Activated CD4-positive, alpha-beta T cell treated with anti-CD3 and anti-CD28 coated beads for 36 hours (primary cell): ENCODE results near the gene PPIP5K1. TPM values are rescaled to one million over a fixed set of nuclear protein-coding genes. Genes with fewer than 3 reads are reported as not detected.
"Not testable (repeated sequence)": the region's sequence is repeated elsewhere in the genome, so short reads cannot be mapped to it uniquely, and the experiment has no call there.

Experiments used
- ATAC-seq: fragments of 200-7000 bp; cut with Tn5 transposase; one replicate; pipeline ENCODE4 v1.10.0; 2021; ENCODE audit warnings: mild to moderate bottlenecking, moderate library complexity
- CTCF ChIA-PET: fragments of 350-600 bp; sonication (Branson Sonifier 250); formaldehyde crosslinking; loops from one replicate; lab custom pipeline; 2021; ENCODE audit warnings: antibody characterized with exemption; lab: Charles Lee
- POLR2A ChIA-PET: fragments of 350-600 bp; sonication (Branson Sonifier 250); formaldehyde crosslinking; loops from one replicate; lab custom pipeline; 2021; ENCODE audit warnings: antibody characterized with exemption, inconsistent platforms; lab: Charles Lee
- DNase-seq: peaks from one replicate; pipeline ENCODE4 v3.0.0-alpha.2; 2020
- H3K27ac Mint-ChIP-seq: one replicate; pipeline ENCODE4 v1.8.0; 2021; ENCODE audit warnings: mixed read lengths
- H3K27me3 Mint-ChIP-seq: one replicate; pipeline ENCODE4 v1.8.0; 2021; ENCODE audit warnings: mixed read lengths
- H3K36me3 Mint-ChIP-seq: one replicate; pipeline ENCODE4 v1.8.0; 2021; ENCODE audit warnings: low read depth, mixed read lengths
- H3K4me1 Mint-ChIP-seq: one replicate; pipeline ENCODE4 v1.8.0; 2021; ENCODE audit warnings: mixed read lengths
- H3K4me3 Mint-ChIP-seq: one replicate; pipeline ENCODE4 v1.8.0; 2021; ENCODE audit warnings: mild to moderate bottlenecking, moderate library complexity, mixed read lengths
- H3K9me3 Mint-ChIP-seq: one replicate; pipeline ENCODE4 v1.8.0; 2021; ENCODE audit warnings: low read depth, mixed read lengths
- intact Hi-C, 2 experiments: fragments of 100-400 bp; cut with DNase I in 1 of 2; cut with micrococcal nuclease in 1 of 2; formaldehyde crosslinking; loops; one replicate each; pipeline versions ENCODE4 v1.14.2 to v1.15.1; 2022 to 2024; cut with DNase I, micrococcal nuclease
- total RNA-seq, 2 experiments: library from RNA; stranded (reverse); gene quantifications; one replicate each; pipeline ENCODE4 v1.2.3, GENCODE V29; 2021

The PPIP5K1 gene
- total RNA-seq, 2 experiments from 2014 or later, result 37.7 to 42.6 TPM

GRCh38 chr15:43592841-43593240 lies 2.8 kb upstream of the PPIP5K1 start:
- CTCF ChIA-PET, H3K9me3 Mint-ChIP-seq, H3K4me3 Mint-ChIP-seq, DNase-seq, ATAC-seq, H3K4me1 Mint-ChIP-seq, H3K27ac Mint-ChIP-seq, POLR2A ChIA-PET, intact Hi-C loops, H3K27me3 Mint-ChIP-seq, H3K36me3 Mint-ChIP-seq: not testable (repeated sequence)

- H3K27me3 Mint-ChIP-seq, CTCF ChIA-PET, H3K27ac Mint-ChIP-seq, DNase-seq, POLR2A ChIA-PET, intact Hi-C loops, H3K4me3 Mint-ChIP-seq, H3K4me1 Mint-ChIP-seq, H3K9me3 Mint-ChIP-seq, H3K36me3 Mint-ChIP-seq: not testable (repeated sequence)
- ATAC-seq, result peak; percentile 81
Measured at GRCh38 chr15:43574607-43575006, 15.4 kb downstream of the PPIP5K1 start.

- H3K27me3 Mint-ChIP-seq, H3K27ac Mint-ChIP-seq, DNase-seq, ATAC-seq, H3K4me1 Mint-ChIP-seq, H3K4me3 Mint-ChIP-seq, intact Hi-C loops, CTCF ChIA-PET, H3K9me3 Mint-ChIP-seq, H3K36me3 Mint-ChIP-seq, POLR2A ChIA-PET: not testable (repeated sequence)
Measured at GRCh38 chr15:43566615-43567014, 23.4 kb downstream of the PPIP5K1 start.

GRCh38 chr15:43563793-43564192 lies 26.2 kb downstream of the PPIP5K1 start:
- CTCF ChIA-PET, H3K4me1 Mint-ChIP-seq, H3K27ac Mint-ChIP-seq, H3K9me3 Mint-ChIP-seq, ATAC-seq, H3K36me3 Mint-ChIP-seq, DNase-seq, intact Hi-C loops, H3K4me3 Mint-ChIP-seq, POLR2A ChIA-PET, H3K27me3 Mint-ChIP-seq: not testable (repeated sequence)

- H3K4me1 Mint-ChIP-seq, ATAC-seq, intact Hi-C loops, H3K27ac Mint-ChIP-seq, DNase-seq, POLR2A ChIA-PET, H3K36me3 Mint-ChIP-seq, H3K4me3 Mint-ChIP-seq, CTCF ChIA-PET, H3K9me3 Mint-ChIP-seq, H3K27me3 Mint-ChIP-seq: not testable (repeated sequence)
Measured at GRCh38 chr15:43562753-43563152, 27.3 kb downstream of the PPIP5K1 start.

GRCh38 chr15:43552986-43553385 lies 37.0 kb downstream of the PPIP5K1 start:
- no peak for ATAC-seq
- H3K27me3 Mint-ChIP-seq, result no peaks in the 10 kb centered on the region
- intact Hi-C loops, result no loop called here
- ChIA-PET CTCF (no interaction called here), POLR2A (no interaction called here)
- DNase-seq, result no peak
- H3K9me3 Mint-ChIP-seq, result no peaks in the 10 kb centered on the region
- no peak overlapping the region for H3K27ac Mint-ChIP-seq
- H3K36me3 Mint-ChIP-seq, result peaks cover 10% of the 10 kb centered on the region
- H3K4me3 Mint-ChIP-seq, result no peak overlapping the region
- H3K4me1 Mint-ChIP-seq, result no peaks in the 10 kb centered on the region

- DNase-seq (no peak), ATAC-seq (no peak)
- Mint-ChIP-seq H3K27ac (no peak overlapping the region), H3K4me1 (no peaks in the 10 kb centered on the region), H3K27me3 (no peaks in the 10 kb centered on the region), H3K4me3 (no peak overlapping the region), H3K36me3 (peaks cover 13% of the 10 kb centered on the region), H3K9me3 (no peaks in the 10 kb centered on the region)
- intact Hi-C loops, result no loop called here
- ChIA-PET CTCF (interaction anchor here (0.8 kb wide), 1 partner anchor 24 kb away, joined by 3 read pairs; no protein-coding TSS in a partner anchor), POLR2A (no interaction called here)
Measured at GRCh38 chr15:43552256-43552655, 37.8 kb downstream of the PPIP5K1 start.

- CTCF ChIA-PET, result no interaction called here
- Mint-ChIP-seq H3K9me3 (no peaks in the 10 kb centered on the region), H3K4me1 (no peaks in the 10 kb centered on the region), H3K4me3 (no peak overlapping the region), H3K27ac (no peak overlapping the region), H3K27me3 (no peaks in the 10 kb centered on the region), H3K36me3 (peaks cover 11% of the 10 kb centered on the region)
- intact Hi-C loops, result no loop called here
- POLR2A ChIA-PET, result no interaction called here
- ATAC-seq (no peak), DNase-seq (no peak)
Measured at GRCh38 chr15:43550527-43551363, 39.3 kb downstream of the PPIP5K1 start.

GRCh38 chr15:43547539-43547938 lies 42.5 kb downstream of the PPIP5K1 start:
- Mint-ChIP-seq H3K27me3 (no peaks in the 10 kb centered on the region), H3K36me3 (peaks cover 10% of the 10 kb centered on the region), H3K27ac (no peak overlapping the region), H3K4me3 (no peak overlapping the region), H3K9me3 (no peaks in the 10 kb centered on the region), H3K4me1 (no peaks in the 10 kb centered on the region)
- ATAC-seq, result no peak
- no peak for DNase-seq
- CTCF ChIA-PET, result no interaction called here
- POLR2A ChIA-PET, result interaction anchor here (0.7 kb wide), 1 partner anchor 27 kb away, joined by 5 read pairs; no protein-coding TSS in a partner anchor
- intact Hi-C loops, result no loop called here

- Mint-ChIP-seq H3K9me3 (no peaks in the 10 kb centered on the region), H3K4me1 (peaks cover 4% of the 10 kb centered on the region), H3K4me3 (no peak overlapping the region), H3K27ac (no peak overlapping the region), H3K27me3 (no peaks in the 10 kb centered on the region), H3K36me3 (peaks cover 7% of the 10 kb centered on the region)
- intact Hi-C loops, result no loop called here
- ATAC-seq, result no peak
- DNase-seq, result no peak
- CTCF ChIA-PET, result no interaction called here
- POLR2A ChIA-PET, result no interaction called here
Measured at GRCh38 chr15:43545426-43545825, 44.6 kb downstream of the PPIP5K1 start.

GRCh38 chr15:43544266-43544665 lies 45.7 kb downstream of the PPIP5K1 start:
- ChIA-PET CTCF (no interaction called here), POLR2A (no interaction called here)
- Mint-ChIP-seq H3K9me3 (no peaks in the 10 kb centered on the region), H3K27me3 (no peaks in the 10 kb centered on the region), H3K4me1 (peaks cover 4% of the 10 kb centered on the region), H3K36me3 (peaks cover 7% of the 10 kb centered on the region), H3K4me3 (no peak overlapping the region), H3K27ac (no peak overlapping the region)
- intact Hi-C loops, result no loop called here
- DNase-seq (no peak), ATAC-seq (no peak)

GRCh38 chr15:43541785-43542184 lies 48.2 kb downstream of the PPIP5K1 start:
- Mint-ChIP-seq H3K4me1 (peaks cover 4% of the 10 kb centered on the region), H3K9me3 (no peaks in the 10 kb centered on the region), H3K36me3 (peaks cover 1% of the 10 kb centered on the region), H3K27ac (peak overlapping the region; percentile 47), H3K4me3 (no peak overlapping the region), H3K27me3 (no peaks in the 10 kb centered on the region)
- intact Hi-C loops, result no loop called here
- ChIA-PET CTCF (no interaction called here), POLR2A (no interaction called here)
- DNase-seq, result no peak
- ATAC-seq, result no peak
